GM12878 (cell line): ENCODE measurements around the gene ITPKB. TPM values are rescaled to one million over a fixed set of nuclear protein-coding genes. Genes with fewer than 3 reads are reported as not detected.

Source experiments
- ATAC-seq: fragments of 200-7000 bp; cut with Tn5 transposase; 3 replicates; pipeline ENCODE4 v1.9.1; 2020; ENCODE audit warnings: mild to moderate bottlenecking, moderate library complexity
- BruUV-seq: library from RNA; stranded (reverse); fragments of 400-500 nt; replicated peaks from 2 replicates; lab custom pipeline; 2021; lab: Mats Ljungman, UMichigan
- CTCF ChIA-PET: fragments of 300-600 bp; sonication (Branson Sonifier 250); formaldehyde crosslinking; extraction: SDS; loops from one replicate; lab custom pipeline; 2021; ENCODE audit warnings: inconsistent platforms; lab: Yijun Ruan, JAX
- POLR2A ChIA-PET: fragments of 350-600 bp; formaldehyde crosslinking; extraction: SDS; loops from one replicate; lab custom pipeline; 2021; ENCODE audit warnings: inconsistent platforms; lab: Charles Lee
- RAD21 ChIA-PET: fragments of 300-600 bp; sonication (Branson Sonifier 250); formaldehyde crosslinking; loops from one replicate; lab custom pipeline; 2023; ENCODE audit warnings: antibody characterized with exemption; ENCODE audit not compliant: unreplicated experiment; lab: Charles Lee
- SMC1A ChIA-PET: fragments of 300-600 bp; sonication (Branson Sonifier 250); formaldehyde crosslinking; loops from one replicate; lab custom pipeline; 2023; ENCODE audit not compliant: unreplicated experiment, uncharacterized antibody; lab: Charles Lee
- DNase-seq: peaks from one replicate; pipeline ENCODE4 v3.0.0-alpha.2; 2011; ENCODE audit warnings: low read depth, low spot score
- FAIRE-seq: peaks from 3 replicates; lab custom pipeline; 2011; peaks lifted over from hg19 to GRCh38; lab: Jason Lieb, UNC
- H2AFZ ChIP-seq: 2 replicates; pipeline ENCODE4 v1.6.0; 2011; ENCODE audit warnings: low read depth, low read length, control low read depth; ENCODE audit not compliant: control insufficient read depth
- H3K27ac ChIP-seq: 2 replicates; pipeline ENCODE4 v1.5.1; 2011; ENCODE audit warnings: control low read depth; ENCODE audit not compliant: control insufficient read depth, insufficient read depth
- H3K27me3 ChIP-seq, 2 experiments: replicated peaks in 1 of 2; 2 replicates each; pipeline versions ENCODE4 v1.6.0 to v1.6.1; 2011; ENCODE audit warnings: low read length in 1 of 2; ENCODE audit not compliant: control insufficient read depth in 2 of 2, insufficient read depth in 2 of 2
- H3K36me3 ChIP-seq, 2 experiments: 2 replicates each; pipeline ENCODE4 v1.5.1; 2011; ENCODE audit warnings: low read length in 1 of 2; ENCODE audit not compliant: control insufficient read depth in 2 of 2, insufficient read depth in 2 of 2
- H3K4me1 ChIP-seq: 2 replicates; pipeline ENCODE4 v1.6.1; 2011; ENCODE audit warnings: mild to moderate bottlenecking, low read length, moderate library complexity, mixed read lengths; ENCODE audit not compliant: control insufficient read depth, insufficient read depth
- H3K4me2 ChIP-seq: 2 replicates; pipeline ENCODE4 v1.6.0; 2011; ENCODE audit warnings: control low read depth; ENCODE audit not compliant: control insufficient read depth, insufficient read depth
- H3K4me3 ChIP-seq: fragments of 200-600 bp; sonication (generic); 2 replicates; pipeline ENCODE4 v1.5.1; 2016
- H3K79me2 ChIP-seq: 2 replicates; pipeline ENCODE4 v1.6.0; 2011; ENCODE audit warnings: low read length; ENCODE audit not compliant: control insufficient read depth, insufficient read depth
- H3K9ac ChIP-seq: 2 replicates; pipeline ENCODE4 v1.8.0; 2011; ENCODE audit warnings: low read length, control low read depth, mixed read lengths; ENCODE audit not compliant: control insufficient read depth, insufficient read depth
- H3K9me3 ChIP-seq: replicated peaks from 3 replicates; pipeline ENCODE4 v1.5.1; 2011; ENCODE audit warnings: mild to moderate bottlenecking, low read length; ENCODE audit not compliant: control insufficient read depth, insufficient read depth
- H4K20me1 ChIP-seq: 2 replicates; pipeline ENCODE4 v1.6.0; 2011; ENCODE audit not compliant: control insufficient read depth, insufficient read depth
- CHD4 ChIP-seq: fragments of 200-600 bp; sonication (generic); IDR thresholded peaks from 2 replicates; pipeline ENCODE4 v1.6.1; 2016; ENCODE audit warnings: mild to moderate bottlenecking
- EED ChIP-seq: sonication (generic); IDR thresholded peaks from 2 replicates; pipeline ENCODE4 v1.6.1; 2016; ENCODE audit warnings: antibody characterized with exemption, low read depth
- NFIC ChIP-seq: IDR thresholded peaks from 2 replicates; pipeline ENCODE4 v1.6.1; 2012; ENCODE audit warnings: low read depth, mild to moderate bottlenecking, inconsistent platforms, low read length, moderate library complexity
- RBBP5 ChIP-seq: fragments of 200-600 bp; sonication (generic); conservative IDR thresholded peaks from 2 replicates; pipeline ENCODE4 v1.6.1; 2016
- SP1 ChIP-seq: IDR thresholded peaks from one replicate; pipeline ENCODE4 v1.6.1; 2011; ENCODE audit warnings: low read depth, low read length
- SUPT20H ChIP-seq: IDR thresholded peaks from 2 replicates; pipeline ENCODE4 v1.6.1; 2011; ENCODE audit warnings: low read depth, mild to moderate bottlenecking, low read length, moderate library complexity, borderline replicate concordance; ENCODE audit not compliant: control insufficient read depth
- WRNIP1 ChIP-seq: IDR thresholded peaks from 2 replicates; pipeline ENCODE4 v1.6.1; 2011; ENCODE audit warnings: low read depth, low read length, improper control_type of control experiment, borderline replicate concordance
- whole genome bisulfite sequencing: methylation state at CpG from one replicate; pipeline ENCODE4 v1.1.6; 2016; ENCODE audit warnings: low lambda C conversion rate; ENCODE audit not compliant: insufficient replicate concordance, insufficient coverage; ENCODE audit errors: missing lambda C conversion rate; 5-methylcytosine and 5-hydroxymethylcytosine counted together
- in situ Hi-C: fragments of 300-500 bp; cut with MboI; formaldehyde crosslinking; loops from 9 replicates; pipeline ENCODE4 v1.14.3; 2018; ENCODE audit warnings: mixed read lengths
- intact Hi-C: fragments of 100-400 bp; cut with micrococcal nuclease; formaldehyde crosslinking; loops from one replicate; pipeline ENCODE4 v1.14.2; 2022; ENCODE audit not compliant: unreplicated experiment
- polyA plus RNA-seq, 11 experiments: library from polyadenylated mRNA; depleted of rRNA in 4 of 11; unstranded in 6 of 11; stranded (reverse) in 5 of 11; fragments of >200 nt; fragmentation: Nextera tagmentation in 4 of 11; fragmentation: Illumina TruSeq in 1 of 11; extraction: Ambion mirVana in 4 of 11; extraction: Trizol in 1 of 11; gene quantifications; 1 replicate in 1 of 11; 2 replicates in 10 of 11; pipeline versions ENCODE4 v1.2.1 to v1.2.3, GENCODE V29; 2011 to 2016; ENCODE audit warnings: inconsistent platforms in 2 of 11, missing spikeins in 2 of 11, low read depth in 1 of 11
- total RNA-seq, 4 experiments: library from RNA; depleted of rRNA in 3 of 4; stranded (reverse); fragments of >200 nt in 3 of 4; fragmentation: Illumina TruSeq in 1 of 4; extraction: Trizol in 1 of 4; gene quantifications; 2 replicates each; pipeline versions ENCODE4 v1.2.1 to v1.2.3, GENCODE V29; 2013 to 2021
- TF ChIP-seq, protein P1 (sequence below): IDR thresholded peaks from 2 replicates; pipeline ENCODE4 v1.6.1; 2011; ENCODE audit warnings: mild to moderate bottlenecking, low read depth, low read length, moderate library complexity; ENCODE audit not compliant: insufficient replicate concordance
- TF ChIP-seq, protein P2 (sequence below): fragments of 450-650 bp; formaldehyde crosslinking; IDR thresholded peaks from 2 replicates; pipeline ENCODE4 v1.4.0; 2020; ENCODE audit warnings: mild to moderate bottlenecking, moderate library complexity
- TF ChIP-seq, protein P3 (sequence below): fragments of 450-650 bp; IDR thresholded peaks from 2 replicates; pipeline ENCODE4 v1.6.1; 2016; ENCODE audit warnings: mild to moderate bottlenecking
- TF ChIP-seq, protein P4 (sequence below): IDR thresholded peaks from 2 replicates; pipeline ENCODE4 v1.6.1; 2011; ENCODE audit warnings: borderline replicate concordance, low read depth, mild to moderate bottlenecking, moderate library complexity, mixed read lengths, low read length; ENCODE audit not compliant: insufficient read depth; ENCODE audit errors: extremely low read length
- TF ChIP-seq, protein P5 (sequence below): IDR thresholded peaks from 2 replicates; pipeline ENCODE4 v1.6.1; 2011; ENCODE audit warnings: low read depth, low read length, improper control_type of control experiment, borderline replicate concordance

ITPKB gene
- total and polyA plus RNA-seq, 10 of the 15 experiments (the other 5 are each of a cell fraction or from before 2014, with no cell fraction given), result 1.3 to 38.7 (median 12.9) TPM

DNA sequence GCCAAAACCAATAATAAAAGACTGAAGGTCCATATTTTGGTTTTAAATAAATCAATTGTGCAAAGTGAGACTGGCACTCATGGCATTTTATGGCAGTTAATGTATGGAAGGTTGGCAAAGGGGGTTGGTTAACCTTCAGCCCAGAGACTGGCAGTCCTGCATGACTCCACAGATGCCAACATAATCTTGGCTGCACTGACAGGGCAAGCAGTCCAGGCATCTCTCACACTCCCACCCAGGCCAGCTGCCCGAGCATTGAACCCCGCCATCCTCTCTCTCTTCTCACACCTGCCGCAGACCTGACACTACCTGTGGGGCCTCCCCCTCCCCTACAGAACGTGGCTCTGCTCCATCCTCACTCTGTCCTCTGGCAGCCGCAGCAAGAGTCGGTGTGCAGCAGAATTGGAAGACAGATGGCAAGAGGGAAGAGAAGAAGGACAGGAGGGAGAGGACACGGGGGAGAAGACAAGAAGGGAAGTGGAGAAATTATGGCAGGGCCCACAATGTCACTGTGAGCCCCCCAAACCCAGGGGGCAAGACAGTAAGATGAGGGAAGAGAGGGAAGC is 43.7 kb downstream of the ITPKB start (continued):
- TF ChIP-seq, protein P1, sequence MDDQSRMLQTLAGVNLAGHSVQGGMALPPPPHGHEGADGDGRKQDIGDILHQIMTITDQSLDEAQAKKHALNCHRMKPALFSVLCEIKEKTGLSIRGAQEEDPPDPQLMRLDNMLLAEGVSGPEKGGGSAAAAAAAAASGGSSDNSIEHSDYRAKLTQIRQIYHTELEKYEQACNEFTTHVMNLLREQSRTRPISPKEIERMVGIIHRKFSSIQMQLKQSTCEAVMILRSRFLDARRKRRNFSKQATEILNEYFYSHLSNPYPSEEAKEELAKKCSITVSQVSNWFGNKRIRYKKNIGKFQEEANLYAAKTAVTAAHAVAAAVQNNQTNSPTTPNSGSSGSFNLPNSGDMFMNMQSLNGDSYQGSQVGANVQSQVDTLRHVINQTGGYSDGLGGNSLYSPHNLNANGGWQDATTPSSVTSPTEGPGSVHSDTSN, result no peak
- TF ChIP-seq, protein P2, sequence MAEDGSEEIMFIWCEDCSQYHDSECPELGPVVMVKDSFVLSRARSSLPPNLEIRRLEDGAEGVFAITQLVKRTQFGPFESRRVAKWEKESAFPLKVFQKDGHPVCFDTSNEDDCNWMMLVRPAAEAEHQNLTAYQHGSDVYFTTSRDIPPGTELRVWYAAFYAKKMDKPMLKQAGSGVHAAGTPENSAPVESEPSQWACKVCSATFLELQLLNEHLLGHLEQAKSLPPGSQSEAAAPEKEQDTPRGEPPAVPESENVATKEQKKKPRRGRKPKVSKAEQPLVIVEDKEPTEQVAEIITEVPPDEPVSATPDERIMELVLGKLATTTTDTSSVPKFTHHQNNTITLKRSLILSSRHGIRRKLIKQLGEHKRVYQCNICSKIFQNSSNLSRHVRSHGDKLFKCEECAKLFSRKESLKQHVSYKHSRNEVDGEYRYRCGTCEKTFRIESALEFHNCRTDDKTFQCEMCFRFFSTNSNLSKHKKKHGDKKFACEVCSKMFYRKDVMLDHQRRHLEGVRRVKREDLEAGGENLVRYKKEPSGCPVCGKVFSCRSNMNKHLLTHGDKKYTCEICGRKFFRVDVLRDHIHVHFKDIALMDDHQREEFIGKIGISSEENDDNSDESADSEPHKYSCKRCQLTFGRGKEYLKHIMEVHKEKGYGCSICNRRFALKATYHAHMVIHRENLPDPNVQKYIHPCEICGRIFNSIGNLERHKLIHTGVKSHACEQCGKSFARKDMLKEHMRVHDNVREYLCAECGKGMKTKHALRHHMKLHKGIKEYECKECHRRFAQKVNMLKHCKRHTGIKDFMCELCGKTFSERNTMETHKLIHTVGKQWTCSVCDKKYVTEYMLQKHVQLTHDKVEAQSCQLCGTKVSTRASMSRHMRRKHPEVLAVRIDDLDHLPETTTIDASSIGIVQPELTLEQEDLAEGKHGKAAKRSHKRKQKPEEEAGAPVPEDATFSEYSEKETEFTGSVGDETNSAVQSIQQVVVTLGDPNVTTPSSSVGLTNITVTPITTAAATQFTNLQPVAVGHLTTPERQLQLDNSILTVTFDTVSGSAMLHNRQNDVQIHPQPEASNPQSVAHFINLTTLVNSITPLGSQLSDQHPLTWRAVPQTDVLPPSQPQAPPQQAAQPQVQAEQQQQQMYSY, result no peak

DNA sequence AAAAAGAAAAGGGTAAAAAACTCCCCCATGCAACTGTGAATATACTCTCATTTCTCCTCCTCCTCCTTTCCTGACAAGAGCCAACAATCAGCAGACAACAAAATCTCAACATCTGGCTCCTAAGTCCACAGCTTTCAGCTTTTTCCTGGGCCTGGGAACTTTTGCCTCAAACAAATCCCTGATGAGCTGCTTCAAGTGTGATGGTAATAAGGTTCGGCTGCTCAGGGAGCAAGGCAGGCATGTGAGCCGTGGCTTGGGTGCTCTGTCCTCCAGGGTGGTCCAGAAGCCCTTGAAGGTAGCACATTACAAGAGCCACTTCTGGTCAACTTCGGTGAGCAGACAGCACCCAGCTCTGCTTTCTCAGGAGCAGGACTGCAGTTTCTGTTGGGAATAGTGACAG is 46.3 kb downstream of the ITPKB start:
- Histone ChIP-seq H2AFZ (no peak overlapping the region), H3K36me3 (peaks cover 4 to 8% of the 10 kb centered on the region in 2 experiments; a peak in 3 of 4 replicates), H3K27me3 (no peaks in the 10 kb centered on the region), H3K9me3 (no peaks in the 10 kb centered on the region), H3K4me2 (0 out of 2 replicates have a peak overlapping the region, but pooled peaks have one; percentile 0), H3K27ac (no peak overlapping the region), H3K4me3 (no peak overlapping the region), H3K79me2 (peaks cover 2% of the 10 kb centered on the region), H3K4me1 (peaks cover 32% of the 10 kb centered on the region), H3K9ac (no peak overlapping the region), H4K20me1 (0 out of 2 replicates have a peak, but pooled peaks cover 2% of the 10 kb centered on the region)
- intact Hi-C loops (no loop called here), in situ Hi-C loops (no loop called here)
- WGBS, result 69% methylated on average over 3 of the region's 3 CpGs
- DNase-seq, result no peak
- SMC1A ChIA-PET, result interaction anchor here (0.7 to 2.7 kb wide), 10 partner anchors 8 to 287 kb away, joined by 3 to 10 read pairs (median 5); no protein-coding TSS in a partner anchor
- ATAC-seq, result no peak
- TF ChIP-seq, protein P3, sequence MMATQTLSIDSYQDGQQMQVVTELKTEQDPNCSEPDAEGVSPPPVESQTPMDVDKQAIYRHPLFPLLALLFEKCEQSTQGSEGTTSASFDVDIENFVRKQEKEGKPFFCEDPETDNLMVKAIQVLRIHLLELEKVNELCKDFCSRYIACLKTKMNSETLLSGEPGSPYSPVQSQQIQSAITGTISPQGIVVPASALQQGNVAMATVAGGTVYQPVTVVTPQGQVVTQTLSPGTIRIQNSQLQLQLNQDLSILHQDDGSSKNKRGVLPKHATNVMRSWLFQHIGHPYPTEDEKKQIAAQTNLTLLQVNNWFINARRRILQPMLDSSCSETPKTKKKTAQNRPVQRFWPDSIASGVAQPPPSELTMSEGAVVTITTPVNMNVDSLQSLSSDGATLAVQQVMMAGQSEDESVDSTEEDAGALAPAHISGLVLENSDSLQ, result no peak
- TF ChIP-seq, protein P4, sequence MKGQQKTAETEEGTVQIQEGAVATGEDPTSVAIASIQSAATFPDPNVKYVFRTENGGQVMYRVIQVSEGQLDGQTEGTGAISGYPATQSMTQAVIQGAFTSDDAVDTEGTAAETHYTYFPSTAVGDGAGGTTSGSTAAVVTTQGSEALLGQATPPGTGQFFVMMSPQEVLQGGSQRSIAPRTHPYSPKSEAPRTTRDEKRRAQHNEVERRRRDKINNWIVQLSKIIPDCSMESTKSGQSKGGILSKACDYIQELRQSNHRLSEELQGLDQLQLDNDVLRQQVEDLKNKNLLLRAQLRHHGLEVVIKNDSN, result no peak
- no peak for TF ChIP-seq SP1
- TF ChIP-seq NFIC, result no peak
- no peak for TF ChIP-seq CHD4
- TF ChIP-seq, protein P5, sequence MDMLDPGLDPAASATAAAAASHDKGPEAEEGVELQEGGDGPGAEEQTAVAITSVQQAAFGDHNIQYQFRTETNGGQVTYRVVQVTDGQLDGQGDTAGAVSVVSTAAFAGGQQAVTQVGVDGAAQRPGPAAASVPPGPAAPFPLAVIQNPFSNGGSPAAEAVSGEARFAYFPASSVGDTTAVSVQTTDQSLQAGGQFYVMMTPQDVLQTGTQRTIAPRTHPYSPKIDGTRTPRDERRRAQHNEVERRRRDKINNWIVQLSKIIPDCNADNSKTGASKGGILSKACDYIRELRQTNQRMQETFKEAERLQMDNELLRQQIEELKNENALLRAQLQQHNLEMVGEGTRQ, result no peak
- TF ChIP-seq RBBP5, result no peak
- TF ChIP-seq WRNIP1, result no peak
- no peak for TF ChIP-seq EED
- no peak for TF ChIP-seq SUPT20H
- BruUV-seq, result no TSS peak
- CTCF ChIA-PET, result interaction anchor here (0.9 to 2.2 kb wide), 4 partner anchors 10 to 60 kb away, joined by 3 to 8 read pairs (median 6); no protein-coding TSS in a partner anchor
- RAD21 ChIA-PET, result interaction anchor here (1.0 to 1.8 kb wide), 6 partner anchors 8 to 41 kb away, joined by 3 to 6 read pairs (median 4); no protein-coding TSS in a partner anchor
- no peak for FAIRE-seq
- POLR2A ChIA-PET, result interaction anchor here (1.0 to 1.9 kb wide), 2 partner anchors 13 to 16 kb away, joined by 3 to 6 read pairs; no protein-coding TSS in a partner anchor
